HEK293 (cell line): ENCODE measurements around the gene CRYBG2.

Source experiments
- ZNF324 ChIP-seq: fragments of 450-650 bp; formaldehyde crosslinking; IDR thresholded peaks from 2 replicates; pipeline ENCODE4 v1.5.1; 2016; ENCODE audit warnings: missing biosample characterization, missing genetic modification characterization
- ZNF350 ChIP-seq: fragments of 450-650 bp; formaldehyde crosslinking; IDR thresholded peaks from 2 replicates; pipeline ENCODE4 v1.5.0; 2017; ENCODE audit warnings: missing biosample characterization, mild to moderate bottlenecking, missing genetic modification characterization
- ZNF423 ChIP-seq: fragments of 450-650 bp; formaldehyde crosslinking; IDR thresholded peaks from 2 replicates; pipeline ENCODE4 v1.5.1; 2016; ENCODE audit warnings: missing biosample characterization, missing genetic modification characterization
- ZNF843 ChIP-seq: fragments of 450-650 bp; formaldehyde crosslinking; IDR thresholded peaks from 2 replicates; pipeline ENCODE4 v1.5.1; 2016; ENCODE audit warnings: missing biosample characterization, missing genetic modification characterization
- TF ChIP-seq, protein P1 (sequence below): fragments of 450-650 bp; formaldehyde crosslinking; IDR thresholded peaks from 2 replicates; pipeline ENCODE4 v1.5.1; 2016; ENCODE audit warnings: missing biosample characterization, missing genetic modification characterization
- TF ChIP-seq, protein P2 (sequence below): sonication (generic); formaldehyde crosslinking; IDR thresholded peaks from 2 replicates; pipeline ENCODE4 v1.8.1; 2022; ENCODE audit warnings: mild to moderate bottlenecking, moderate library complexity, missing genetic modification reagents
- TF ChIP-seq, protein P3 (sequence below): fragments of 450-650 bp; formaldehyde crosslinking; IDR thresholded peaks from 2 replicates; pipeline ENCODE4 v1.5.1; 2016; ENCODE audit warnings: missing biosample characterization, missing genetic modification characterization, borderline replicate concordance
- TF ChIP-seq, protein P4 (sequence below): fragments of 450-650 bp; formaldehyde crosslinking; IDR thresholded peaks from 2 replicates; pipeline ENCODE4 v1.5.1; 2016; ENCODE audit warnings: missing biosample characterization, missing genetic modification characterization
- TF ChIP-seq, protein P5 (sequence below): fragments of 450-650 bp; formaldehyde crosslinking; IDR thresholded peaks from 2 replicates; pipeline ENCODE4 v1.5.1; 2016; ENCODE audit warnings: missing biosample characterization, missing genetic modification characterization

DNA sequence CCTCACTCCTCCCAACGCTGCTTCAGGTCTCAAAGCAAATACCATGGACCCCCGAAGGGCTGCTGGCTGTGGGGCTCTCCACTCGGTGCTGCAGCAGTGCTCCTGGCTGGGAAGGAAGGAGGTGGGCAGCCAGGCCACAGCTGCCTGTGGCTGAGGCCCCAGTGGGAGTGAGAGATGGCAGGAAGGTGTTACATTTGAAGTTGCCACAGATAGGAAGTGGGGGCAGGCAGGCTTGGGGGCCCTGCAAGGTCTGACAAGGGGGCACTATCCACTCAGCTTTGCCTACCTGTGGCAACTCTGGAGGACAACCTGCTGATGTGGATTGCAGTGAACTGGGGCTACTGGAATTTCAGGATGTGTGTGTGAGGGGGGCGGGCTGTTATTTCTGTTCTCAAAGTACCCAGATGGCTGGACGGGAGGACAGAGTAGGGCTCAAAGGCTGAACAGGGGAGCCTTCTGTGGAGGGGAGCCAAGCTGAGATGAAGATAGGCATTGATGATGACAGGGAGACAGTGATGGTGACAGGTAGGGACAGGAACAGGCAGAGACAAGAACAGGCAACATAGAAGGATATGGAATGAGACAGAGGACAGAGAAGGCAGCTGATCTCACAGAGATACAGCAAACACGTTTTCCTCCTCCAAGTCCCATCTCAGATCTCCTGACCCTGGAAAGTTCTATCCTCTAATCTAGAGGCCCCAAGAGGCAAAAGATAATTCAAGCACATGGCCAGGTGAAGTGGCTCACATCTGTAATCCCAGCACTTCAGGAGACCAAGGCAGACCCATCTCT is 16.9 kb upstream of the CRYBG2 start:
- TF ChIP-seq, protein P1, sequence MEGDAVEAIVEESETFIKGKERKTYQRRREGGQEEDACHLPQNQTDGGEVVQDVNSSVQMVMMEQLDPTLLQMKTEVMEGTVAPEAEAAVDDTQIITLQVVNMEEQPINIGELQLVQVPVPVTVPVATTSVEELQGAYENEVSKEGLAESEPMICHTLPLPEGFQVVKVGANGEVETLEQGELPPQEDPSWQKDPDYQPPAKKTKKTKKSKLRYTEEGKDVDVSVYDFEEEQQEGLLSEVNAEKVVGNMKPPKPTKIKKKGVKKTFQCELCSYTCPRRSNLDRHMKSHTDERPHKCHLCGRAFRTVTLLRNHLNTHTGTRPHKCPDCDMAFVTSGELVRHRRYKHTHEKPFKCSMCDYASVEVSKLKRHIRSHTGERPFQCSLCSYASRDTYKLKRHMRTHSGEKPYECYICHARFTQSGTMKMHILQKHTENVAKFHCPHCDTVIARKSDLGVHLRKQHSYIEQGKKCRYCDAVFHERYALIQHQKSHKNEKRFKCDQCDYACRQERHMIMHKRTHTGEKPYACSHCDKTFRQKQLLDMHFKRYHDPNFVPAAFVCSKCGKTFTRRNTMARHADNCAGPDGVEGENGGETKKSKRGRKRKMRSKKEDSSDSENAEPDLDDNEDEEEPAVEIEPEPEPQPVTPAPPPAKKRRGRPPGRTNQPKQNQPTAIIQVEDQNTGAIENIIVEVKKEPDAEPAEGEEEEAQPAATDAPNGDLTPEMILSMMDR (tag by site-specific recombination): no peak
- TF ChIP-seq, protein P2, sequence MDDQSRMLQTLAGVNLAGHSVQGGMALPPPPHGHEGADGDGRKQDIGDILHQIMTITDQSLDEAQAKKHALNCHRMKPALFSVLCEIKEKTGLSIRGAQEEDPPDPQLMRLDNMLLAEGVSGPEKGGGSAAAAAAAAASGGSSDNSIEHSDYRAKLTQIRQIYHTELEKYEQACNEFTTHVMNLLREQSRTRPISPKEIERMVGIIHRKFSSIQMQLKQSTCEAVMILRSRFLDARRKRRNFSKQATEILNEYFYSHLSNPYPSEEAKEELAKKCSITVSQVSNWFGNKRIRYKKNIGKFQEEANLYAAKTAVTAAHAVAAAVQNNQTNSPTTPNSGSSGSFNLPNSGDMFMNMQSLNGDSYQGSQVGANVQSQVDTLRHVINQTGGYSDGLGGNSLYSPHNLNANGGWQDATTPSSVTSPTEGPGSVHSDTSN (CRISPR knock-in tag): no peak
- TF ChIP-seq, protein P3, sequence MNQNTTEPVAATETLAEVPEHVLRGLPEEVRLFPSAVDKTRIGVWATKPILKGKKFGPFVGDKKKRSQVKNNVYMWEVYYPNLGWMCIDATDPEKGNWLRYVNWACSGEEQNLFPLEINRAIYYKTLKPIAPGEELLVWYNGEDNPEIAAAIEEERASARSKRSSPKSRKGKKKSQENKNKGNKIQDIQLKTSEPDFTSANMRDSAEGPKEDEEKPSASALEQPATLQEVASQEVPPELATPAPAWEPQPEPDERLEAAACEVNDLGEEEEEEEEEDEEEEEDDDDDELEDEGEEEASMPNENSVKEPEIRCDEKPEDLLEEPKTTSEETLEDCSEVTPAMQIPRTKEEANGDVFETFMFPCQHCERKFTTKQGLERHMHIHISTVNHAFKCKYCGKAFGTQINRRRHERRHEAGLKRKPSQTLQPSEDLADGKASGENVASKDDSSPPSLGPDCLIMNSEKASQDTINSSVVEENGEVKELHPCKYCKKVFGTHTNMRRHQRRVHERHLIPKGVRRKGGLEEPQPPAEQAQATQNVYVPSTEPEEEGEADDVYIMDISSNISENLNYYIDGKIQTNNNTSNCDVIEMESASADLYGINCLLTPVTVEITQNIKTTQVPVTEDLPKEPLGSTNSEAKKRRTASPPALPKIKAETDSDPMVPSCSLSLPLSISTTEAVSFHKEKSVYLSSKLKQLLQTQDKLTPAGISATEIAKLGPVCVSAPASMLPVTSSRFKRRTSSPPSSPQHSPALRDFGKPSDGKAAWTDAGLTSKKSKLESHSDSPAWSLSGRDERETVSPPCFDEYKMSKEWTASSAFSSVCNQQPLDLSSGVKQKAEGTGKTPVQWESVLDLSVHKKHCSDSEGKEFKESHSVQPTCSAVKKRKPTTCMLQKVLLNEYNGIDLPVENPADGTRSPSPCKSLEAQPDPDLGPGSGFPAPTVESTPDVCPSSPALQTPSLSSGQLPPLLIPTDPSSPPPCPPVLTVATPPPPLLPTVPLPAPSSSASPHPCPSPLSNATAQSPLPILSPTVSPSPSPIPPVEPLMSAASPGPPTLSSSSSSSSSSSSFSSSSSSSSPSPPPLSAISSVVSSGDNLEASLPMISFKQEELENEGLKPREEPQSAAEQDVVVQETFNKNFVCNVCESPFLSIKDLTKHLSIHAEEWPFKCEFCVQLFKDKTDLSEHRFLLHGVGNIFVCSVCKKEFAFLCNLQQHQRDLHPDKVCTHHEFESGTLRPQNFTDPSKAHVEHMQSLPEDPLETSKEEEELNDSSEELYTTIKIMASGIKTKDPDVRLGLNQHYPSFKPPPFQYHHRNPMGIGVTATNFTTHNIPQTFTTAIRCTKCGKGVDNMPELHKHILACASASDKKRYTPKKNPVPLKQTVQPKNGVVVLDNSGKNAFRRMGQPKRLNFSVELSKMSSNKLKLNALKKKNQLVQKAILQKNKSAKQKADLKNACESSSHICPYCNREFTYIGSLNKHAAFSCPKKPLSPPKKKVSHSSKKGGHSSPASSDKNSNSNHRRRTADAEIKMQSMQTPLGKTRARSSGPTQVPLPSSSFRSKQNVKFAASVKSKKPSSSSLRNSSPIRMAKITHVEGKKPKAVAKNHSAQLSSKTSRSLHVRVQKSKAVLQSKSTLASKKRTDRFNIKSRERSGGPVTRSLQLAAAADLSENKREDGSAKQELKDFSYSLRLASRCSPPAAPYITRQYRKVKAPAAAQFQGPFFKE (tag by site-specific recombination): no peak
- TF ChIP-seq ZNF350 (tag by site-specific recombination): no peak
- TF ChIP-seq, protein P4, sequence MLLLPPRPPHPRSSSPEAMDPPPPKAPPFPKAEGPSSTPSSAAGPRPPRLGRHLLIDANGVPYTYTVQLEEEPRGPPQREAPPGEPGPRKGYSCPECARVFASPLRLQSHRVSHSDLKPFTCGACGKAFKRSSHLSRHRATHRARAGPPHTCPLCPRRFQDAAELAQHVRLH (tag by site-specific recombination): no peak
- TF ChIP-seq, protein P5, sequence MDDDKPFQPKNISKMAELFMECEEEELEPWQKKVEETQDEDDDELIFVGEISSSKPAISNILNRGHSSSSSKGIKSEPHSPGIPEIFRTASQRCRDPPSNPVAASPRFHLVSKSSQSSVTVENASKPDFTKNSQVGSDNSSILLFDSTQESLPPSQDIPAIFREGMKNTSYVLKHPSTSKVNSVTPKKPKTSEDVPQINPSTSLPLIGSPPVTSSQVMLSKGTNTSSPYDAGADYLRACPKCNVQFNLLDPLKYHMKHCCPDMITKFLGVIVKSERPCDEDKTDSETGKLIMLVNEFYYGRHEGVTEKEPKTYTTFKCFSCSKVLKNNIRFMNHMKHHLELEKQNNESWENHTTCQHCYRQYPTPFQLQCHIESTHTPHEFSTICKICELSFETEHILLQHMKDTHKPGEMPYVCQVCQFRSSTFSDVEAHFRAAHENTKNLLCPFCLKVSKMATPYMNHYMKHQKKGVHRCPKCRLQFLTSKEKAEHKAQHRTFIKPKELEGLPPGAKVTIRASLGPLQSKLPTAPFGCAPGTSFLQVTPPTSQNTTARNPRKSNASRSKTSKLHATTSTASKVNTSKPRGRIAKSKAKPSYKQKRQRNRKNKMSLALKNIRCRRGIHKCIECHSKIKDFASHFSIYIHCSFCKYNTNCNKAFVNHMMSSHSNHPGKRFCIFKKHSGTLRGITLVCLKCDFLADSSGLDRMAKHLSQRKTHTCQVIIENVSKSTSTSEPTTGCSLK (tag by site-specific recombination): no peak
- TF ChIP-seq ZNF423 (tag by site-specific recombination): no peak
- TF ChIP-seq ZNF324 (tag by site-specific recombination): no peak
- TF ChIP-seq ZNF843 (tag by site-specific recombination): no peak
